Femur (tissue), 1 donor: ENCODE data around the gene BAZ2B.

Experiments
- DNase-seq: peaks from one replicate; pipeline ENCODE4 v3.0.0-alpha.2; 2017

The BAZ2B gene

DNA sequence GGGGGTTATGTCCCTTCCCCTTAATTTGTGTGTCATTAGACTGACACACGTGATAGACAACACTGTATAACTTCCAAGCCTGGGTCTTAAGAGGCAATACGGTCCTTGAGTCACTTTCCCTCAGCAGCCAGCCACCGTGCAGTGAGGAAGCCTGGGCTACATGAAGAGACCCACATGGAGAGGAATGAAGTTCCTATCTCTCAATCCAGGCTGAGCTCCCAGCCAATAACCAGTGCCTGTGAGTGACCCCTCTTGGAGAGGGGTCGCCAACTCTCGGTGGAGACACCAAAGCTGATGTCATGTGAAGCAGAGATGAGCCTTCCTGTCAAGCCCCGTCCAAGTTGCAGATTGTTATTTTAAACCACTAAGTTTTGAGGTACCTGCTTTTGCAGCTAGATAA is 324.2 kb downstream of the BAZ2B start:
- DNase-seq = no peak

DNA sequence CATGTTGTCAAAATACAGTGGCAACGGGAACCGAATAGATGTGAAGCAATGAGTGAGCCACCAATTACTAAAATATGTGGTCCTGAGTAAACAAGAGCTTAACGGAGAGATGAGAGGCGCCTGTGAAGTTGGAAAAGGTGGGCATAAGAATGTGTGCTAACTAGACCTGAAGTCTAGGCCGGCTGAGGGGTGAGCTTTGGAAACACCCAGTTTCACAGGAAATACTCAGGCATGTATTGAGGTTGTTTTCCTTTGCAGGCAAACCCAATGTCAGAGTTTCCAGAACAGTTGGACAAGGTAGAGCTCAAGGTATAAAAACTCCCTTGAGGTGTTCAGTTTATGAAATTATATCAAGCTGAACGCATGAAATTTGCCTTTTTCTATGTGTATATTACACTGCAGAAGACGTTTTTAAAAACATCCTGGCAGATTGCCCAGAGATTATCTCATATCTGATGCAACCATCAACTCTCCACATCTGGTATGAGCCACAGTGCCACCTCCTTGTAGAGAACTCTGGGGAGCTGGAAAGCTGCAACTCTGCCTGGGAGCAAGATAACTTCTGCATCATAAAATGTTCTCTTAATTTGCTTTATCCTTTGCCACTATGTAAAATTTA is 325.9 kb downstream of the BAZ2B start:
- no peak for DNase-seq

DNA sequence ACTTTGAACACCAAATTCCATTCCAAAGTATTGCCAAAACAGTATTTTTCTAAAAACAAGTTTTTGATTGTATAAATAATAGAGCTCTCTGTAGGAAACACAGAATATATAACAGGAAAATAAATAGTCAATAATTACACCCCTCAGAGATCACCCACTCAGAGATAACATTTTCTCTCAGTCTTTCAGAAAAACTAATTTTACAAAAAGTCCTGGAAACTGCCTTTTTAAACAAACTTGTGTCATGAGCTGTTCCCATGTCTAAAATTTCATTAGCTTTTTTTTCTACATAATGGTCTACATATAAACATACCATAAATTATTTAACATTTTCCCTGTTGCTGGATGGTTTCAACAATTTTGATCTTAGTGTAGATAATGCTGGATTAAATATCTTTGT is 328.6 kb downstream of the BAZ2B start:
- no peak for DNase-seq

GRCh38 chr2:159286709-159287441 is 329.5 kb downstream of the BAZ2B start:
- peak; percentile 97 for DNase-seq

- peak; percentile 68 for DNase-seq
Measured at GRCh38 chr2:159285929-159286708, 330.2 kb downstream of the BAZ2B start, which contains the start of gene WDSUB1. WDSUB1 (minus strand) TSS chr2:159286703; CDS start chr2:159283069, 3,634 bp downstream.

- DNase-seq = no peak
Measured at GRCh38 chr2:159285433-159285832, 330.9 kb downstream of the BAZ2B start.

- no peak for DNase-seq
Measured at GRCh38 chr2:159283529-159283928, 332.8 kb downstream of the BAZ2B start.

DNA sequence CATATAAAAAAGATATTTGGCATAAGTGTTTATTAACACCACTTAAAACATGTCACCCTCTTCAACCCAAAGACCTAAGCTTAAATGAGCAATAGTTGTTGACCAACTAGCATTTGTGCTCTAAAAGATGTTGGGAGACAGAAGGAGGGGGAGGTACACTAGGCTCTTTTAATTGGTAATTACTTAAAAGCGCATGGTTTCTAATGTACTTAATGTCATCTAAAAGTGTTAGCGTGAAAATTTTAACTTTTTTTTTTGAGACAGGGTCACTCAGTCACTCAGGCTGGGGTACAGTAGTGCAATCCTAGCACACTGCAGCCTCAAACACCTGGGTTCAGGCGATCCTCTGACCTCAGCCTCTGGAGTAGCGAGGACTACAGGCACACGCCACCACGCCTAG is 335.3 kb downstream of the BAZ2B start:
- no peak for DNase-seq

- no peak for DNase-seq
Measured at GRCh38 chr2:159279700-159280099, 336.6 kb downstream of the BAZ2B start.

DNA sequence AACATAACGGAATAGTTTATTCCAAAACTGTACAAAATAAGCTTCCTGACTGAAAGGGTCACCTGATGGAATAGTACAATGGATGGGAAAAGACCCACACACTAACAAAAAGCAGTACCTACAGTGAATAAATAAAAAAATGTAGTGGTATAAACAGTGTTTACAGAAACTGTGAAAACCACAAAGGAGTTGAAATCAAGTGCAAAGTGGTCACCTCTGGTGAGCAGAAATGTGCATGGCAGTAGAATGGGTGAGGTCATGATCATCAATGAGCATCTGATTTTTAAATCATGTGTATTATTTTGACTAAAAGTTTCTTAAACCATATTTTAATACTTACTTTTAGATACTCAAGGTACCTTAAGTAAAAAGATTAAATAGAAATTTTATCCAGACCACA is 341.2 kb downstream of the BAZ2B start:
- DNase-seq = no peak

GRCh38 chr2:159272156-159272555 is 344.2 kb downstream of the BAZ2B start:
- no peak for DNase-seq

- DNase-seq = no peak
Measured at GRCh38 chr2:159270744-159271379, 345.5 kb downstream of the BAZ2B start.
